HG03064 (cell line): ENCODE measurements around the gene OSBPL3.

Experiments used
- ATAC-seq: cut with Tn5 transposase; IDR thresholded peaks from one replicate; pipeline ENCODE4 v1.9.1; 2021; ENCODE audit warnings: low read depth; ENCODE audit not compliant: unreplicated experiment

The OSBPL3 gene

GRCh38 chr7:24751484-24751883, 228.5 kb downstream of the OSBPL3 start:
- no peak for ATAC-seq

- no peak for ATAC-seq
These were observed 229.4 kb downstream of the OSBPL3 start for GRCh38 chr7:24750441-24751055.

GRCh38 chr7:24748521-24748920, 231.5 kb downstream of the OSBPL3 start:
- no peak for ATAC-seq
